ENCODE results near the gene HOXC6. TPM values are rescaled to one million over a fixed set of nuclear protein-coding genes. Genes with fewer than 3 reads are reported as not detected.

The HOXC6 gene
- total and polyA plus RNA-seq, 2 donors (not counting 3 experiments of a cell fraction or from before 2014, with no cell fraction given), result 0.58 to 0.72 TPM

- Histone ChIP-seq H3K4me2 (ENCODE audit: insufficient read depth, low read length) (no peak overlapping the region), H3K79me2 (ENCODE audit: control insufficient read depth, insufficient read depth, low read length) (no peaks in the 10 kb centered on the region), H4K20me1 (replicated peaks; ENCODE audit: control insufficient read depth, extremely low read depth, insufficient read depth, low read length) (no peaks in the 10 kb centered on the region), H3K9me3 (replicated peaks; ENCODE audit: control insufficient read depth, insufficient read depth, low read length) (no peaks in the 10 kb centered on the region), H3K4me3 (replicated peaks in 1 of 3; ENCODE audit: insufficient read depth in 1 of 3, low read depth in 1 of 3, low read length in 3 of 3) (no peak overlapping the region), H3K27ac (ENCODE audit: insufficient read depth, low read depth, low read length) (no peak overlapping the region), H2AFZ (ENCODE audit: low read depth, low read length) (no peak overlapping the region), H3K9ac (replicated peaks; ENCODE audit: extremely low read depth, insufficient read depth, low read length) (no peak overlapping the region), H3K4me1 (ENCODE audit: control insufficient read depth, extremely low read depth, insufficient read depth, low read length) (peaks cover 3% of the 10 kb centered on the region), H3K36me3 (ENCODE audit: control insufficient read depth in 2 of 2, extremely low read depth in 1 of 2, insufficient read depth in 2 of 2, low read length in 2 of 2) (no peaks in the 10 kb centered on the region), H3K27me3 (ENCODE audit: control insufficient read depth in 2 of 2, insufficient read depth in 2 of 2, low read length in 2 of 2) (peaks cover 85 to 96% of the 10 kb centered on the region in 2 experiments), H3K9me1 (replicated peaks; ENCODE audit: control insufficient read depth, extremely low read depth, insufficient read depth, low read length) (no peaks in the 10 kb centered on the region)
- no peak for FAIRE-seq
- dilution Hi-C loops (cut with MboI; ENCODE audit: extremely low pct_ligation_motif_present, low sequenced_read_pairs), result no loop called here
- CTCF ChIA-PET, result interaction anchor here (0.9 to 2.1 kb wide), 5 partner anchors 8 to 184 kb away, joined by 4 to 19 read pairs (median 5); partner anchors contain the start of gene HOXC5
- TF ChIP-seq EZH2 (IDR thresholded peaks at IDR 0.05; ENCODE audit: borderline replicate concordance, low read depth, low read length, severe bottlenecking) (no peak), GATA2 (IDR thresholded peaks at IDR 0.05; ENCODE audit: insufficient read depth, insufficient read length, low read depth, low read length) (no peak), POLR2A (IDR thresholded peaks at IDR 0.05; ENCODE audit: low read depth, low read length) (no peak), MYC (IDR thresholded peaks at IDR 0.05; ENCODE audit: low read depth, low read length) (no peak), CTCF (IDR thresholded peaks at IDR 0.05; ENCODE audit: extremely low read depth in 1 of 2, insufficient read depth in 1 of 2, low read depth in 1 of 2, low read length in 2 of 2) (no peak), FOS (IDR thresholded peaks at IDR 0.05; ENCODE audit: borderline replicate concordance, insufficient read depth, low read length) (no peak), JUN (IDR thresholded peaks at IDR 0.05; ENCODE audit: borderline replicate concordance, insufficient read depth, insufficient read length, low read depth) (no peak), POLR2AphosphoS5 (IDR thresholded peaks at IDR 0.05; ENCODE audit: insufficient read depth, low read depth, low read length) (no peak), MAX (IDR thresholded peaks at IDR 0.05; ENCODE audit: insufficient read depth, insufficient read length) (no peak)
- DNase-seq (ENCODE audit: low read depth, low spot score), result no peak
- no TSS peak for BruUV-seq (replicated peaks)
- intact Hi-C loops (cut with micrococcal nuclease), result no loop called here
- POLR2A ChIA-PET, result no interaction called here
Measured at GRCh38 chr12:54024127-54024526, 4.1 kb upstream of the HOXC6 start.
